Spleen (tissue), 11 donors: ENCODE measurements around the gene EEF1G. TPM values are rescaled to one million over a fixed set of nuclear protein-coding genes. Genes with fewer than 3 reads are reported as not detected.
"Not testable (repeated sequence)": the region's sequence is repeated elsewhere in the genome, so short reads cannot be mapped to it uniquely, and the experiment has no call there.

ENCODE experiments used
- DNase-seq: peaks from one replicate; pipeline ENCODE4 v3.0.0-alpha.2; 2020
- H3K27ac ChIP-seq, 8 donors: fragments of 200-600 bp; sonication (generic) in 7 of 8; 1 replicate in 4 of 8; 2 replicates in 4 of 8; pipeline versions ENCODE4 v1.5.0 to v1.8.0; 2016 to 2021; ENCODE audit warnings: inconsistent platforms in 4 of 8, mild to moderate bottlenecking in 4 of 8, moderate library complexity in 1 of 8
- H3K27me3 ChIP-seq, 7 donors: fragments of 200-600 bp; sonication (generic) in 6 of 7; replicated peaks in 1 of 7; 1 replicate in 4 of 7; 2 replicates in 3 of 7; pipeline versions ENCODE4 v1.5.0 to v1.8.0; 2016 to 2021; ENCODE audit warnings: inconsistent platforms in 3 of 7, mild to moderate bottlenecking in 1 of 7
- H3K36me3 ChIP-seq, 6 donors: fragments of 200-600 bp; sonication (generic) in 5 of 6; 1 replicate in 4 of 6; 2 replicates in 2 of 6; pipeline versions ENCODE4 v1.5.0 to v1.8.0; 2016 to 2021; ENCODE audit warnings: inconsistent platforms in 2 of 6
- H3K4me1 ChIP-seq, 6 donors: fragments of 200-600 bp; sonication (generic) in 5 of 6; 1 replicate in 3 of 6; 2 replicates in 3 of 6; pipeline versions ENCODE4 v1.5.0 to v1.8.0; 2016 to 2021; ENCODE audit warnings: inconsistent platforms in 3 of 6
- H3K4me3 ChIP-seq, 8 donors: fragments of 200-600 bp; sonication (generic) in 7 of 8; 1 replicate in 4 of 8; 2 replicates in 4 of 8; pipeline versions ENCODE4 v1.5.0 to v1.8.0; 2016 to 2021; ENCODE audit warnings: inconsistent platforms in 4 of 8, mild to moderate bottlenecking in 4 of 8, moderate library complexity in 2 of 8
- H3K9me3 ChIP-seq, 8 donors: fragments of 200-600 bp; sonication (generic) in 7 of 8; 1 replicate in 4 of 8; 2 replicates in 4 of 8; pipeline versions ENCODE4 v1.5.0 to v1.8.0; 2016 to 2021; ENCODE audit warnings: inconsistent platforms in 4 of 8
- CTCF ChIP-seq, 11 experiments: fragments of 200-600 bp in 7 of 11; fragments of 450-650 bp in 4 of 11; sonication (generic) in 4 of 11; IDR thresholded peaks in 8 of 11; conservative IDR thresholded peaks in 3 of 11; 1 replicate in 7 of 11; 2 replicates in 4 of 11; pipeline versions ENCODE4 v1.4.0 to v1.8.0; 2016 to 2021; ENCODE audit warnings: antibody characterized with exemption in 11 of 11, inconsistent platforms in 4 of 11, mild to moderate bottlenecking in 1 of 11
- POLR2A ChIP-seq, 3 donors: fragments of 450-650 bp; IDR thresholded peaks; one replicate each; pipeline ENCODE4 v1.5.1; 2017; ENCODE audit warnings: antibody characterized with exemption in 3 of 3, mild to moderate bottlenecking in 1 of 3
- POLR2AphosphoS5 ChIP-seq, 3 donors: sonication (generic); formaldehyde crosslinking; IDR thresholded peaks; one replicate each; pipeline ENCODE4 v1.5.1; 2017; ENCODE audit warnings: antibody characterized with exemption in 3 of 3
- WGBS, 5 donors: extraction: QIAGEN DNeasy Blood & Tissue Kit in 3 of 5; methylation state at CpG; one replicate each; pipeline versions ENCODE4 v1.1.5 to v1.1.7; 2013 to 2018; 5-methylcytosine and 5-hydroxymethylcytosine counted together
- intact Hi-C: fragments of 100-400 bp; cut with DNase I; formaldehyde crosslinking; loops from one replicate; pipeline ENCODE4 v1.15.0; 2023; ENCODE audit warnings: low total_unique reads
- polyA plus RNA-seq, 3 donors: library from polyadenylated mRNA; stranded (reverse); fragments of 200-250 nt; gene quantifications; one replicate each; pipeline ENCODE4 v1.2.1, GENCODE V29; 2013
- total RNA-seq, 7 donors: library from RNA; depleted of rRNA in 3 of 7; stranded (reverse); fragments of >200 nt in 3 of 7; fragmentation: NEBNext Ultra II Directional in 4 of 7; extraction: Animal tissue kit (Norgen Biotek cat#: 25700) in 4 of 7; gene quantifications; one replicate each; pipeline versions ENCODE4 v1.1.0 to v1.2.1, GENCODE V29; 2016 to 2021
- donor health status: healthy with polysubstance abuse.
- donor health status: DM: no; HTN: no; CAD: no; lungs with moderate emphysema.
- donor health status: DM: no; HTN: no; CAD: no.
- donor health status: Bipolar disorder and iron deficiency.
- donor health status: healthy.
- donor health status: DM: no; HTN: no; CAD: no.
- donor health status: DM: yes; HTN: yes; CAD: no.

Gene EEF1G
- total and polyA plus RNA-seq, 10 donors, result 989 to 2,501 (median 1,368) TPM

- peaks cover under 1 to 54% (median 26%) of the 10 kb centered on the region in 6 donors for H3K36me3 ChIP-seq
- peaks cover 13 to 35% (median 20%) of the 10 kb centered on the region in 6 donors for H3K4me1 ChIP-seq
- DNase-seq, result no peak
- no peaks in the 10 kb centered on the region for H3K9me3 ChIP-seq
- intact Hi-C loops, result no loop called here
- H3K4me3 ChIP-seq, result peak overlapping the region; percentile 72 to 91 (median 80)
- no peaks in the 10 kb centered on the region for H3K27me3 ChIP-seq
- TF ChIP-seq POLR2A (IDR thresholded peaks at IDR 0.05), result no peak
- TF ChIP-seq POLR2AphosphoS5 (IDR thresholded peaks at IDR 0.05), result no peak
- no peak for TF ChIP-seq CTCF (IDR thresholded peaks at IDR 0.05 in 8 of 11, conservative IDR thresholded peaks at IDR 0.05 in 3 of 11)
- H3K27ac ChIP-seq, result peak overlapping the region; percentile 78 to 95 (median 92)
- WGBS, 5 donors, result 30 to 36% (median 32%) methylated on average over 8 of the region's 8 CpGs
These were observed 47.4 kb upstream of the EEF1G start for GRCh38 chr11:62621027-62621566.

GRCh38 chr11:62616957-62617356 is 43.3 kb upstream of the EEF1G start:
- H3K27ac ChIP-seq, H3K9me3 ChIP-seq, intact Hi-C loops, DNase-seq, H3K27me3 ChIP-seq, H3K4me3 ChIP-seq: not testable (repeated sequence)
- H3K4me1 ChIP-seq, result peaks cover 13 to 60% (median 32%) of the 10 kb centered on the region in 6 donors
- peaks cover 0 to 56% (median 23%) of the 10 kb centered on the region in 6 donors for H3K36me3 ChIP-seq
- 89 to 97% (median 96%) methylated on average over 10 to 14 of the region's 14 CpGs for WGBS, 5 donors
- peak in 1 of 3 donors; percentile 17 for TF ChIP-seq POLR2AphosphoS5 (IDR thresholded peaks at IDR 0.05)

- no peak overlapping the region for H3K4me3 ChIP-seq
- peak overlapping the region in 2 of 8 donors; percentile 21 to 98 for H3K27ac ChIP-seq
- H3K36me3 ChIP-seq, result peaks cover 0 to 62% (median 28%) of the 10 kb centered on the region in 6 donors
- TF ChIP-seq POLR2AphosphoS5 (IDR thresholded peaks at IDR 0.05) (peak in 1 of 3 donors; percentile 16), POLR2A (IDR thresholded peaks at IDR 0.05) (no peak)
- H3K4me1 ChIP-seq, result peaks cover 17 to 63% (median 38%) of the 10 kb centered on the region in 6 donors
- intact Hi-C loops, result no loop called here
- DNase-seq, result no peak
- no peaks in the 10 kb centered on the region for H3K9me3 ChIP-seq
- H3K27me3 ChIP-seq, result no peaks in the 10 kb centered on the region
- WGBS, 5 donors, result 89 to 93% (median 90%) methylated on average over 6 to 7 of the region's 7 CpGs
These were observed 41.8 kb upstream of the EEF1G start for GRCh38 chr11:62615521-62615920.

GRCh38 chr11:62614275-62614674 is 40.6 kb upstream of the EEF1G start:
- TF ChIP-seq POLR2AphosphoS5 (IDR thresholded peaks at IDR 0.05) (peak in 1 of 3 donors; percentile 10), POLR2A (IDR thresholded peaks at IDR 0.05) (no peak), CTCF (IDR thresholded peaks at IDR 0.05 in 8 of 11, conservative IDR thresholded peaks at IDR 0.05 in 3 of 11) (no peak)
- Histone ChIP-seq H3K9me3 (no peaks in the 10 kb centered on the region), H3K27ac (peak overlapping the region in 6 of 8 donors; percentile 95 to 99 (median 98)), H3K27me3 (no peaks in the 10 kb centered on the region), H3K4me1 (peaks cover 16 to 63% (median 43%) of the 10 kb centered on the region in 6 donors), H3K4me3 (no peak overlapping the region), H3K36me3 (peaks cover 0 to 69% (median 29%) of the 10 kb centered on the region in 6 donors)
- intact Hi-C loops, result no loop called here
- DNase-seq, result no peak
- 72 to 87% (median 81%) methylated on average over 8 of the region's 8 CpGs for WGBS, 5 donors

GRCh38 chr11:62613291-62613778 is 39.6 kb upstream of the EEF1G start:
- peak overlapping the region in 6 of 8 donors; percentile 55 to 86 (median 74) for H3K4me3 ChIP-seq
- peaks cover 0 to 69% (median 35%) of the 10 kb centered on the region in 6 donors for H3K36me3 ChIP-seq
- 41 to 73% (median 69%) methylated on average over 5 to 15 of the region's 15 CpGs for WGBS, 5 donors
- H3K27me3 ChIP-seq, result no peaks in the 10 kb centered on the region
- peak overlapping the region; percentile 95 to 99 (median 98) for H3K27ac ChIP-seq
- DNase-seq, result no peak
- TF ChIP-seq CTCF (IDR thresholded peaks at IDR 0.05 in 8 of 11, conservative IDR thresholded peaks at IDR 0.05 in 3 of 11), result no peak
- TF ChIP-seq POLR2AphosphoS5 (IDR thresholded peaks at IDR 0.05), result peak in 2 of 3 donors; percentile 3 to 66
- TF ChIP-seq POLR2A (IDR thresholded peaks at IDR 0.05), result no peak
- no peaks in the 10 kb centered on the region for H3K9me3 ChIP-seq
- intact Hi-C loops, result no loop called here
- H3K4me1 ChIP-seq, result peaks cover 16 to 68% (median 47%) of the 10 kb centered on the region in 6 donors
